Muscle of leg (tissue), 11 donors: ENCODE data around the gene SNRPA1. TPM values are rescaled to one million over a fixed set of nuclear protein-coding genes. Genes with fewer than 3 reads are reported as not detected.

Experiments used
- DNase-seq: peaks from one replicate; pipeline ENCODE4 v3.0.0; 2013
- H3K27ac ChIP-seq: one replicate; pipeline ENCODE4 v1.5.1; 2013; ENCODE audit warnings: mild to moderate bottlenecking, low read length, control low read depth
- H3K27me3 ChIP-seq: one replicate; pipeline ENCODE4 v1.6.1; 2013; ENCODE audit warnings: low read length; ENCODE audit not compliant: control insufficient read depth, insufficient read depth
- H3K36me3 ChIP-seq: one replicate; pipeline ENCODE4 v1.6.1; 2013; ENCODE audit warnings: low read length; ENCODE audit not compliant: control insufficient read depth, insufficient read depth
- H3K4me1 ChIP-seq: one replicate; pipeline ENCODE4 v1.6.1; 2013; ENCODE audit warnings: low read length; ENCODE audit not compliant: control insufficient read depth, insufficient read depth
- H3K4me3 ChIP-seq: one replicate; pipeline ENCODE4 v1.5.1; 2013; ENCODE audit warnings: low read length, control low read depth
- H3K9me3 ChIP-seq: replicated peaks from 2 replicates; pipeline ENCODE4 v1.6.1; 2013; ENCODE audit warnings: low read depth, low read length; ENCODE audit not compliant: control insufficient read depth
- WGBS: methylation state at CpG from one replicate; pipeline ENCODE4 v1.1.5; 2013; ENCODE audit warnings: missing lambda C conversion rate; ENCODE audit not compliant: insufficient coverage; 5-methylcytosine and 5-hydroxymethylcytosine counted together
- polyA plus RNA-seq, 8 donors: library from polyadenylated mRNA; unstranded; fragments of 120-200 nt; gene quantifications; one replicate each; pipeline versions ENCODE4 v1.2.1 to v1.2.3, GENCODE V29; 2013; ENCODE audit warnings: inconsistent platforms in 1 of 8, low replicate concordance in 1 of 8; ENCODE audit not compliant: insufficient read length in 8 of 8, insufficient read depth in 1 of 8
- total RNA-seq: library from RNA; stranded (reverse); fragments of 120-200 nt; gene quantifications from one replicate; pipeline ENCODE4 v1.2.4, GENCODE V29; 2013

The SNRPA1 gene
- total and polyA plus RNA-seq, 9 donors, result 14.9 to 44.5 (median 36.6) TPM

DNA sequence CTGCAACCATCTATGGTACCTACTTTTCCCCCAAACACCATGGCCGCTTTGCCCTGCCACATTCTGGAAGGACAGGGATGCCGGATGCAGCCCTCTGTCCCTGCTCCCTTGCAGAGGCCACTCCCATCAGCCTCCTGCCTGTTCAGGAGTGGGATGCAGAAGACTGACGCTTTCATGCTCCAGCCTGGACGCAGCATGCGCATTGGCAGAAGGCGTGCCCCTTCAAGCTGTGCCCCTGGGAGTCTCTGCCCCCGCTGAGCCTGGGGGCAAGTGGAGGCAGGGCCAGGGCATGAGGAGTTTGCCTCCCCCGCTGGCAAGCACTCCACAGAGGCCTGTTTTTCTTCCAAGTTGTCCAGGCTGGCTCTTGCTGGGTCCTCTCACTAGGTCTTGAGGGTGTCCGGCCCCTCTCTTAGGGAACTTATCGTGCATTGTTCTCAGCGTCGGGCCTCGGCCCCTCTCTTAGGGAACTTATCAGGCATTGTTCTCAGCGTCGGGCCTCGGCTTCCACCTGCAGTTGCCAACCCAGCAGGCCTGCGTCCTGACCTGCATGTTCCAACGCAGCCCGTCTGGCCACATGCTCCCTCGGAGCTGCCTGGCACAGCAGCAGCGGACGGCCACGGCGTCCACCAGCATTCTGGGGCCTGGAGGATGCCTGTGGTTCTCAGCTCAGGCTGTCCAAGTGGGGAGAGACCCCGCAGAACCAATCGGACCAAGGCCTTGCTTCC, 14.6 kb upstream of the SNRPA1 start:
- Histone ChIP-seq H3K27me3 (no peaks in the 10 kb centered on the region), H3K4me3 (no peak overlapping the region), H3K4me1 (no peaks in the 10 kb centered on the region), H3K36me3 (no peaks in the 10 kb centered on the region), H3K27ac (no peak overlapping the region), H3K9me3 (no peaks in the 10 kb centered on the region)
- no peak for DNase-seq
- 85% methylated on average over 19 of the region's 26 CpGs for WGBS

DNA sequence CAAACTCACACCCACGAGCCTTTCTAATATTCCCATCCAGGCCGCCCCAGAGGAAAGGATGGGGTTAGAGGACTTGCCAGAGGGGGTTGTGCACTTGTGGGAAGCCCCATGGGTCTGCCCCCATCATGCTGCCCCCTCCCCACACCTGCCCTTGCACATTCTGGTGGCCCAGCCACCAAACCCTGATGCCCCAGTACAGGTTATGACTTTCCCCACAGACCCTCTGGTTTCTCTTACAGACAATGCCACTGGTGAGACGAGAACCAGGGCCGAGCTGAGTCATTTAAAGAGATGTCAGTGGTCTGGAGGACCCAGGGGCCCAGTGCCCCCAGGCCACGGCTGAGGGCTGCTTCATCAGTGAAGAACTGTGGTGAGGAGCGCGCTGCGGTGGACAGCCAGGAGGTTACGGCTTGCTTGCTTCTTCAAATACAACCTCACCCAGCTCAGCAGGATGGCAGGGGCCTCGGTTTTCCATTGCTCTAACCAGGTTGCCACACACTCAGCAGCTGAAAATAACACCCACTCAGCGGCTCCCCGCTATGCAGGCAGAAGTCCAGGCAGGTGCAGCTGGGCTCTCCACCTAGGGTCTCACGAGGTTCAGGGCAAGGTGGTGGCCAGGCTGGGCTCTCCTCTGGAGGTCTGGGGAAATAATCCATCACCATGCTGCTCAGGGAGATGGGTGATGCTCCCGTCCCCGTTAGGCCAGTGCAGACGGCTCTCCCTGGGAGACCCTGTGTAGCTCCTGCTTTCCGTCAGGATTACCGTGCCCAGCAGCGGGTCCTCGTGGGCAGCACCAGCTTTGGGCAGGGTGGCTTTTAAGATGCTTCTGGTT, 13.8 kb upstream of the SNRPA1 start:
- Histone ChIP-seq H3K36me3 (no peaks in the 10 kb centered on the region), H3K27ac (no peak overlapping the region), H3K9me3 (no peaks in the 10 kb centered on the region), H3K4me1 (no peaks in the 10 kb centered on the region), H3K4me3 (no peak overlapping the region), H3K27me3 (no peaks in the 10 kb centered on the region)
- WGBS, result 77% methylated on average over 19 of the region's 20 CpGs
- DNase-seq, result no peak

DNA sequence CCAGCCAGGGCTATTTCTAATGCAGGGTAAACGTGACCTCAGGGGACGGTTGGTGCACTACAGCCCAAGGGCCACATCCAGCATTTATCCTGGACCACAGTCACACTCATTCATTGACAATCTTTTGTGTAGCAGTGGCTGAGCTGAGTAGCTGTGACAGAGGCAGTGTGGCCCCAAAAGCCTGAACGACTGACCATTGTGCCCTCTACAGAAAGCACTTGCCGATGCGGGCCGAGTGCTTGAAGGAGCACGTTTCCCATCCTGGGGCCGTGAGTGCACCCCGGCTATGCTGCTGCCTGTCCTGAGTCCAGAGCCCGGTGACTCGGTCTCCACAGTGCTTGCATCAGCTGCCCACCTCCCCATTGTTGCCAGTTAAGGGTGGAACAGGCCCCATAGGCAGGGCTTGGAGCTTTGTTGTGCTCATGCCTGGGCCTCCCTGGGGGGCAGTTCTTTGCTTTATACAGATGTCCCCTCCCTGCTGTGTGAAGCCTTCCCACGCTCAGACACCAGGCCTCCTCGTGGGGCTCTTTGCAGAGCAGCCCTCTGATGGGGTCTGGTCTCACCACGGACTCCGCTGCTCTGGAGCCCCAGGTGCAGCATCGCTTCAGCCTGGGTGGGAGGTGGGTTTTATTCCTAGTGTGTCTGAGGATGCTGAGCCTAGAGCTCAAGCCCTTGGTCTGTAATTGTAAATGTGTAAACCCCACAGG, 13.0 kb upstream of the SNRPA1 start:
- 68% methylated on average over 15 of the region's 16 CpGs for WGBS
- Histone ChIP-seq H3K9me3 (no peaks in the 10 kb centered on the region), H3K4me3 (no peak overlapping the region), H3K4me1 (no peaks in the 10 kb centered on the region), H3K27me3 (no peaks in the 10 kb centered on the region), H3K36me3 (no peaks in the 10 kb centered on the region), H3K27ac (no peak overlapping the region)
- no peak for DNase-seq

DNA sequence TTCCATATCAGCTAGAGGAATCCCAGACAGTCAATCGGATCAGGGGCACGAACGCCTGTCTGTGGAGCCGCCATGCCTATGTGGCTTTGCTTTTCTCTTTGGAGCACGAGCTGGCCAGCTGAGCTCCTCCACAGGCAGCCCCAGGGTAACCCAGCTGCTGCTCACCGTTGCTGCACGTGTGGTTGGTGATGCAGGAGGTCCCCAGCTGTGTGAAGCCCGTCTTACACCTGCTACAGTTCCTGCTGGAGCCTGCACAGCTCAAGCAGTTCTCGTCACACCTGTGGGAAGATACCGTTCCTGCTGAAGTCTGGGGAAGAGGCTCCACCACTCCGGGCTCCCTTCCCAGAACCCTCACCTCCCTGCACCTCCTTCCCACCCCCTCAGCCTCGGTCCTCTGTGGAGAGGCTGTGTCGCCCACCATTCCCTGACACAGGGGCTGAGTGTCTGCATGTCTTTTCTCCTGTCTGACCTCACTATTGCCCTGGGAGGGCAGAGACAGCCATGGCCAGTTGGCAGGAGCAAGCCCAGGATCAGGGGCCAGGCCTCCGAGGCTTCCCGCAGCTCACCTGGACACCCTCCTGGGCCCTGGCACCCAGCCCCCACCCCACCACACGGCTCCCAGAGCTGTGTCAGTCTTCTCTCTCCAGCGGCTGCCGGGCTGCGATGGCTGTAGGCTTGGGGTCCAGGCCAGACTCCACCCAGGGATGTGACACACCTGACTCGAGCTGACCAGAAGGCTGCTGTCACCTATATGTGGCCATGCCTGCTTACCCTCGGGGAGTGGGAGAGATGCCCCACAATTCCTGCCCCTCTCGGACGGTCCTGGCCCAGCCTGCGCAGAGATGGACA, 12.2 kb upstream of the SNRPA1 start:
- no peaks in the 10 kb centered on the region for H3K36me3 ChIP-seq

DNA sequence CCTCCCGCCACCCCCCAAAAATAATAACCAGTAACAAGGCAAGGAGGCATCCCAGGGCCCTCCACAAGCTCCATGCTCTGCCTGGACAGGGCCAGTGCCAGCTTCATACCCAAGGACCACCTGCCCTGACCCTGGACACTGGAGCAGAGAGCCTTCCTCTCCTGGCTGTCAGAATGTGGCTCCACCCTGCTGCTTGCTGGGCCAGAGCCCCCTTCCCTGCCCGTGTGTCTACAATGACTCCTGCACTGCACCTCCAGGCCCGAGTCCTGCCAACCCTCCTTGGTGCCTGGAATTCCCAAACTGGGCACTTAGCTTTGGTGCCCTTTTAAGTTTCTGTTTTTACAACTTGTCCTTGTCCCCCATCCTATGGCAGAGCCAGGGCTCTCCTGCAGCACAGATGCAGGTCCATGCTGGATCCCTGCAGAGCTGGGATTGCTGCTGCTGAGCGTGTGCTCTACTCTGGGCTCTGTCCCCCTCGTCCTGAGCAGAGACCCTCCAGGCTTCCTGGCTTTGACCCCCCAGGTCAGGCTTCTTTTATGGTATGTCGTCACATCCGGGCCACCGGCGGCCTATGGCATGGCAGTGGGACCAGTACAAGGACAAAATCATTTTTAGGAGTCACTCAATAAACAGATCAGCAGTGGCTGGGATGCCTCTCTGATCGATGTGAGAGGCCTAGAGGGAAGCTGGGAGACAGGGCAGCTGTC, 11.4 kb upstream of the SNRPA1 start:
- DNase-seq, result no peak
- H3K4me3 ChIP-seq, result no peak overlapping the region
- H3K27ac ChIP-seq, result no peak overlapping the region
- no peaks in the 10 kb centered on the region for H3K27me3 ChIP-seq
- 60% methylated on average over 6 of the region's 10 CpGs for WGBS
- H3K36me3 ChIP-seq, result no peaks in the 10 kb centered on the region
- no peaks in the 10 kb centered on the region for H3K9me3 ChIP-seq
- no peaks in the 10 kb centered on the region for H3K4me1 ChIP-seq

More for the DNA sequence above, 12.2 kb upstream of the SNRPA1 start:
- H3K27ac ChIP-seq, result no peak overlapping the region
- no peak overlapping the region for H3K4me3 ChIP-seq
- no peaks in the 10 kb centered on the region for H3K4me1 ChIP-seq
- DNase-seq, result no peak
- H3K9me3 ChIP-seq, result no peaks in the 10 kb centered on the region
- H3K27me3 ChIP-seq, result no peaks in the 10 kb centered on the region
- 62% methylated on average over 21 of the region's 24 CpGs for WGBS

DNA sequence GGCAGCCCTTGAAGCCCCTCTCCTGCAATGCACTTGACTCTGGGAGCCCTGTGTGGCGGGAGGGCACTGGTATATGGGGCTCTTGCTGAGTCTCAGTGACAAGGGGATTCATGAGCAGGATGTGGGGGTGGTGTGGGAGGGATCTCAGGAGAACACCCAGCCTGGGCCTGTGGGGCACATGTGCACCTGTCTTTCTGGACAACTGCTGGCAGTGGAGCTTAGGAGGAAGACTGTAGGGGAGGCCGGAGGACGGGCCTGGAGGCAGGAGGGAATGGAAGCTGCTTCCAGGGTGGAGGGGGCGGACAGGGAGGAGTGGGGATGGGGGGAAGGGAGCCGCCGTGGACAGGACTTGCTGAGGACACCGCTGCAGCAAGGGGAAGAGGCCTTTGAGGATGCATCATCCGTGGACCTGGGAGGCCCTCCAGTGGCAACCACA, 10.8 kb upstream of the SNRPA1 start:
- WGBS, result 74% methylated on average over 7 of the region's 8 CpGs
- DNase-seq, result no peak
- Histone ChIP-seq H3K27ac (no peak overlapping the region), H3K4me3 (no peak overlapping the region), H3K36me3 (no peaks in the 10 kb centered on the region), H3K9me3 (no peaks in the 10 kb centered on the region), H3K27me3 (no peaks in the 10 kb centered on the region), H3K4me1 (no peaks in the 10 kb centered on the region)

DNA sequence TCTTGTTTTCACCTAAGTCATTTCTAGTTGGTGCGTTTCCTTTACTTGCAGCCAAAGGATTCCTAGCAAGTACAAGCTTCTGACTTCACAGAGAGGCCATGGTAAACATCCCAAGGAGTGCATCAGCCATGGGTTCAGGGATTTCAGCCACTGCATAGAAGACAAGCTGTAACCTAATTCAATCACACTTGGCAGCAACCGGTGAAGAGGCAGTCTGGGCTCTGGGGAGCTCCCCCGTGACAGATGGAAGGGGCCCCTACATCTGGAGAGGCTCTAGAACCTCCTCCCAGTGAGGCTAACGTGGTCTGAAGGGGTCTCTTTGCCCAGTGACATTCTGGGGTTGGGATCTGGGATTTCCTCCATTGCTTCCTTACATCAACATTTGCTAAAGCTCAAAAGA, 8.4 kb upstream of the SNRPA1 start:
- H3K4me1 ChIP-seq, result no peaks in the 10 kb centered on the region
- H3K4me3 ChIP-seq, result no peak overlapping the region
- H3K27me3 ChIP-seq, result no peaks in the 10 kb centered on the region
- DNase-seq, result no peak
- H3K36me3 ChIP-seq, result no peaks in the 10 kb centered on the region
- H3K9me3 ChIP-seq, result no peaks in the 10 kb centered on the region
- H3K27ac ChIP-seq, result no peak overlapping the region
- WGBS, result 57% methylated on average over 1 of the region's 4 CpGs

DNA sequence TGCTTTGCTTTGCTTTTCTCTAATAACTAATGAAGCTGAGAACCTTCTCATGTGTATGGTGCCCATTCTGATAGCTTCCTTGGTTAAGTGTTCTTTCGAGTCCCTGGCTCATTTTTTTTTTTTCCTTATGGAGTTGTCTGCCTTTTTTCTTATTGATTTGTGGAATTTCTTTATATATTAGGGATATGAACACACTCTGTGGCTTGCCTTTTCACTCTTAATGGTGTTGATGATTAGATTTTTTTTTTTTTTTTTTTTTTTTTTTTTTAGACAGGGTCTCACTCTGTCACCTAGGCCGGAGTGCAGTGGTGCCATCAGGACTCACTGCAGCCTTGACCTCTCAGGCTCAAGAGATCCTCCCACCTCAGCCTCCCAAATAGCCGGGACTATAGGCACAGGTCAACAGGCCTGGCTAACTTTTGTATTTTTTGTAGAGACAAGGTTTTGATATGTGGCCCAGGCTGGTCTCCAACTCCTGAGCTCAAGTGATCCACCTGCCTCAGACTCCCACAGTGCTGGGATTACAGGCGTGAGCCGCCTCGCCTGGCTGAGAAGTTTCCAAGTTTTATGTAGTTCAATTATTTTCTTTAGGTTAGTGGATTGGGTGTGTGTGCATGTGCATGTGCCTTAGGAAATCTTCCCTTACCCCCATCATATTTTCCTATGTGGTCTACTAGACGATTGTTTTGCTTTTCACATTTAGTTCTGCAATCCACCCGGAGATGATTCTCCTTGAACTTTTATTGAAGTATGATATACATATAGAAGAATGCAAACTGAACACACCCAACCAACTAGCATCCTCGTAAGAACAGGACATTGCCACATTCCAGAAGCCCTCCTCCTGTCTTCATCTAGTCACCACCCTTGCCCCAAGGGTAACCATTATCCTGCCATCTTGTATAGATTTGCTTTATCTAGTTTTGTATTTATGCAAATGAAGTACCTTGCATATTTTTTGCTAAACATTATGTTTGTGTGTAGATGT, 1.7 kb upstream of the SNRPA1 start:
- no peak overlapping the region for H3K4me3 ChIP-seq
- H3K27me3 ChIP-seq, result no peaks in the 10 kb centered on the region
- peak overlapping the region; percentile 10 for H3K27ac ChIP-seq
- WGBS, result no CpG with 5 or more reads among the region's 9 CpGs
- no peak for DNase-seq
- H3K4me1 ChIP-seq, result peaks cover 12% of the 10 kb centered on the region
- peaks cover 4% of the 10 kb centered on the region for H3K36me3 ChIP-seq
- H3K9me3 ChIP-seq, result no peaks in the 10 kb centered on the region
